GM21737 (cell line): ENCODE data around the gene IFT172.
A peak's percentile ranks its signal among the peaks of the same experiment; 100 is the strongest.
"Not testable (repeated sequence)": the region's sequence is repeated elsewhere in the genome, so short reads cannot be mapped to it uniquely, and the experiment has no call there.

Experiments
- ATAC-seq: cut with Tn5 transposase; IDR thresholded peaks from one replicate; pipeline ENCODE4 v1.9.1; 2021; ENCODE audit warnings: mild to moderate bottlenecking, moderate library complexity; ENCODE audit not compliant: unreplicated experiment

IFT172 gene, protein sequence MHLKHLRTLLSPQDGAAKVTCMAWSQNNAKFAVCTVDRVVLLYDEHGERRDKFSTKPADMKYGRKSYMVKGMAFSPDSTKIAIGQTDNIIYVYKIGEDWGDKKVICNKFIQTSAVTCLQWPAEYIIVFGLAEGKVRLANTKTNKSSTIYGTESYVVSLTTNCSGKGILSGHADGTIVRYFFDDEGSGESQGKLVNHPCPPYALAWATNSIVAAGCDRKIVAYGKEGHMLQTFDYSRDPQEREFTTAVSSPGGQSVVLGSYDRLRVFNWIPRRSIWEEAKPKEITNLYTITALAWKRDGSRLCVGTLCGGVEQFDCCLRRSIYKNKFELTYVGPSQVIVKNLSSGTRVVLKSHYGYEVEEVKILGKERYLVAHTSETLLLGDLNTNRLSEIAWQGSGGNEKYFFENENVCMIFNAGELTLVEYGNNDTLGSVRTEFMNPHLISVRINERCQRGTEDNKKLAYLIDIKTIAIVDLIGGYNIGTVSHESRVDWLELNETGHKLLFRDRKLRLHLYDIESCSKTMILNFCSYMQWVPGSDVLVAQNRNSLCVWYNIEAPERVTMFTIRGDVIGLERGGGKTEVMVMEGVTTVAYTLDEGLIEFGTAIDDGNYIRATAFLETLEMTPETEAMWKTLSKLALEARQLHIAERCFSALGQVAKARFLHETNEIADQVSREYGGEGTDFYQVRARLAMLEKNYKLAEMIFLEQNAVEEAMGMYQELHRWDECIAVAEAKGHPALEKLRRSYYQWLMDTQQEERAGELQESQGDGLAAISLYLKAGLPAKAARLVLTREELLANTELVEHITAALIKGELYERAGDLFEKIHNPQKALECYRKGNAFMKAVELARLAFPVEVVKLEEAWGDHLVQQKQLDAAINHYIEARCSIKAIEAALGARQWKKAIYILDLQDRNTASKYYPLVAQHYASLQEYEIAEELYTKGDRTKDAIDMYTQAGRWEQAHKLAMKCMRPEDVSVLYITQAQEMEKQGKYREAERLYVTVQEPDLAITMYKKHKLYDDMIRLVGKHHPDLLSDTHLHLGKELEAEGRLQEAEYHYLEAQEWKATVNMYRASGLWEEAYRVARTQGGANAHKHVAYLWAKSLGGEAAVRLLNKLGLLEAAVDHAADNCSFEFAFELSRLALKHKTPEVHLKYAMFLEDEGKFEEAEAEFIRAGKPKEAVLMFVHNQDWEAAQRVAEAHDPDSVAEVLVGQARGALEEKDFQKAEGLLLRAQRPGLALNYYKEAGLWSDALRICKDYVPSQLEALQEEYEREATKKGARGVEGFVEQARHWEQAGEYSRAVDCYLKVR (N-terminal part only)

DNA sequence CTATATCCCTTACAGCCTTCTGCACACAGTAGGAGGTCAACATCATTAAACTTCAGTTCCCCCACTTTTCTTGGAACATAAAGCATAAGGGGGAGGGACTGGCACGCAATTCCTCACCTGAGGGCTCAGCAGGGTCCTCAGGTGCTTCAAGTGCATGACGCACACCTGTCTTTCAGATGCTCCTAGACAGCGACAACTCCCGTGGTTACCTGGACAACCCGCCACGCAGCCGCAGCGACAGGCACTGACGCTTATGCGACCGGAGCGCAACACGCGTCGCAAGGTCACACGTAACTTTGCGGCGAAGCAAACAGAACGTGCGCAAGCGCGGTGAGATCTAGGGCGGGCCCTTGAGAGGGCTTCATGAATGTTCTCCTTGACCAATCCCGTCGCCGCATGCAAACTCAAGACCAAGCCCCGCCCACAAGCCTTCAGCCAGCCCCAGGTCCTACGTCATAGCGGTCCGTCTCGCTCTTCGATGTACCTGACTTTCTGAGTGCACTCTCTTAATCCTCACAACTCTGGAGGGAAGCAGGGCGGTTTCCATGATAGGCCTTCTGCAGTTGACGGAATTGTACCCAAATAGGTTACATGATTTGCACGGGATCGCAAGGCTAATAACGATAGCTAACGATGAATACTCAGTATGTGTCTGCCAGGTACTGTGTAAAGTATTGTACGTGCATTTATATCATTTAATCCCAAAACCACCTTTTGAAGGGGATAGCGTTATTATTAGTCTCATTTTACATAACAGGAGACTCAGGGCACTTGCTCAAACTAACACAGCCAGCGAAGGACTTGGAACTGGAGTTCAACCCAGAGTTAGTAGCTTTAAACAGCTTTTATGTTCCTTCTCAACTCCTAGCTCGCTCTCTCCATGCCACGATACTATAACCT lies at the start of gene IFT172:
IFT172 (minus strand) TSS at position 246 of the 900 bp plus-strand sequence; CDS start at position 156, 90 bp downstream.
- ATAC-seq: peak; percentile 92

DNA sequence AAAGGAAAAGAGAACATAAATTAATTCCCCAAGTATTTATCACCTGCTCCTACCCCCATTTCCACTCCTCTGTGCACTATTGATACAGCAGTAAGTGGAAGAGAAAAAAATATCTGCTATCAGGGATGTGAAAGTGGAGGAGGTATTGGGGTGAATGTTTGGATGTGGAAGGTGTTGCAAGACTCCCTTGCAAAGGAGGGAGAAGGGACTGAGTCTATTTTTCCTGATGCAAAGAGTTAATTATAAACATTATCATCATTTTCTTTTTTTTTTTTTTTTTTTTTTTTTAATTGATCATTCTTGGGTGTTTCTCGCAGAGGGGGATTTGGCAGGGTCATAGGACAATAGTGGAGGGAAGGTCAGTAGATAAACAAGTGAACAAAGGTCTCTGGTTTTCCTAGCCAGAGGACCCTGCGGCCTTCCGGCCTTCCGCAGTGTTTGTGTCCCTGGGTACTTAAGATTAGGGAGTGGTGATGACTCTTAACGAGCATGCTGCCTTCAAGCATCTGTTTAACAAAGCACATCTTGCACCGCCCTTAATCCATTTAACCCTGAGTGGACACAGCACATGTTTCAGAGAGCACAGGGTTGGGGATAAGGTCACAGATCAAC lies 49.4 kb upstream of the IFT172 start:
- ATAC-seq: not testable (repeated sequence)

DNA sequence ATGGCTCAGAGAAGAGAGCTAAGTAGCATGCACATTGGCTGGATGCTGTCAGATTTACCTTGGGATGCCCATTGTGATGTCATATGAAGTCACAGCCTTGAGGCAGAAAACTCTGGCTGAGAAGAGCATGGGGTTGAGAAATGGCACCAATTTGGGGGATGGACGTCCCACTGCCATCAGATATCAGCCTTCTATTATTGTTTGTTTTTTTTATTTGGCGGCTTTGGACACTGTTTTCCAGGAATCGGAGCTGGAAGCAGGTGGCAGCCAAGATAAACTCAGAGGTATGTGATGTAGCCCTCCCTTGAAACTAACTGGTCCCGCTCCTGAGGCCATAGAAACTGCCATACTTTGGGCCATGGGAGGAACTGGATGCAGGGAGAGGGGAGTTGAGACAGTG lies 47.7 kb upstream of the IFT172 start:
- no peak for ATAC-seq

GRCh38 chr2:27531983-27532382 lies 42.4 kb upstream of the IFT172 start:
- no peak for ATAC-seq

DNA sequence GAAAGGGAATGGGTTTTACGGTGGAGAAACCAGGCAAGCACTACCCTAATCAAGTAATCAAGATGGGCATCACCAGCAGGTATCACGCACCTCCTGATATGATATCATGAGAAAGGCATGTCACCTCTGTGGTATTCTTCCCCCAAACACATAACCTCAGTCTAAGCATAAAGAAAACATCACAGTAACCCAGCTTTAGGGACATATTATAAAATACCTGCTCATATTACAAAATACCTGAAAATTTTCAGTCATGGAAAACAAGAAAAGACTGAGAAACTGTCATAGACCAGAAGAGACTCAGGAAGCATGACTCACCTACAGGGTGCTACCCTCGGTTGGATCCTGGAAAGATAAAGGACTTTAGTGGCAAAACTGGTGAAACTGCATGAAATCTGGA lies 37.6 kb upstream of the IFT172 start:
- no peak for ATAC-seq

DNA sequence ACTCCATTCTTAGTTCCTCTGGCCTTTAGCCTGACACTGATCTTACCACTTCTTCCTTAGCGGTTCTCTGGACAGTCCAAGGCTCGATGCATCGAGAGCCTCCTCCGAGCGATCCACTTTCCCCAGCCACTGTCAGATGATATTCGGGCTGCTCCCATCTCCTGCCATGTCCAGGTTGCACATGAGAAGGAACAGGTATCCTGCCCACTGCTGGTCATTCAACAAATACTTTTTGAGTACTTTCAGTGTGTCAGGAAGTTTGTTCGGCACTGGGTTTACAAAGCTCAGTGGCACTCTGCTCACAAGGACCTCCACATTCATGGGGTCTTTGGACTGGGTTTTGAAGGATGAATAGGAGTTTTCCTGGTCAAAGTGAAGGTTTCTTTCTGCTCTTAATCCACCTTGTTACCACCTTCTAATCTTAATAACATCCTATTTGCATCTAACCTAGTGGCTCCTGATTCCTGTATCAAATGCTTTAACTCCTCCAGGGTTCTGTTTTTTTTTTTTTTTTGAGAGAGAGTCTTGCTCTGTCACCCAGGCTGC lies 32.9 kb upstream of the IFT172 start:
- no peak for ATAC-seq

GRCh38 chr2:27520316-27520715 lies 30.8 kb upstream of the IFT172 start:
- ATAC-seq: no peak

DNA sequence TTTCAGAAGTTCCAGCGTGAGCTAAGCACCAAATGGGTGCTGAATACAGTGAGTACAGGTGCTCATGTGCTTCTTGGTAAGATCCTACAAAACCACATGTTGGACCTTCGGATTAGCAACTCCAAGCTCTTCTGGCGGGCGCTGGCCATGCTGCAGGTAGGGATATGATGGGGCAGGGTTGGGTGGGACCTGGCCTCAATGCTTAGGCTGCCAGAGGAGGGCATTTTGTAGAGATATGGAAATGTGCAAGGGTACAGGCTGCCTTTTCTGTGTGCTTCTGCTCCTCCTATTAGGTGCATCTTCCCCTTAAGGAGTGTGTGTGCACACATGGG lies 29.2 kb upstream of the IFT172 start:
- ATAC-seq: no peak

DNA sequence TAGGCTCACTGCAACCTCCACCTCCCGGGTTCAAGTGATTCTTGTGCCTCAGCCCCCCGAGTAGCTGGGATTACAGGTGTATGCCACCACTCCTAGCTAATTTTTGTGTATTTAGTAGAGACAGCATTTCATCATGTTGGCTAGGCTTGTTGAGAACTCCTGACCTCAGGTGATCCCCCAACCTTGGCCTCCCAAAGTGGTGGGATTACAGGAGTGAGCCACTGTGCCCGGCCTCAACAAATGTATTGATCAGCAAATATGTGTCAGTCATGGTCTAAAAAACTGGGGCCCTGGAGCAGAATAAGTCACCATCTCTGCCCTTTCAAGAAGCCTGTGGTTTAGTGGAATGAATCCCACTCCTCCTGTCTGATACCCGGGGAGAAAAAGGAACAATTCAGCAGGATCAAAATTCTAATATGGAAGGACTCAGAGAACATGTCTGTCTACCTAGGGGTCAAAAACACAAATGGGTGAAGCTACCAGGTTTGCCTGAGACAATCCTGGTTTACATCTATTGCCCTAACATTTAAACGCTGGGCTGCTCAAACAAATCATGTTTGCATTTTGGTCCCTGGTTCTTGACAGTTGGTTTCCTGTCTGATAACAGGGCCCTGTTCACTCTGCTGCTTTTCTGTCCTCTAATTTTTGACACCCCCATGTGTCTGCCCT lies 28.7 kb upstream of the IFT172 start:
- no peak for ATAC-seq

GRCh38 chr2:27509326-27509725 lies 19.8 kb upstream of the IFT172 start:
- ATAC-seq: no peak

GRCh38 chr2:27507293-27507692 lies 17.8 kb upstream of the IFT172 start:
- ATAC-seq: no peak

- no peak for ATAC-seq
Observed at GRCh38 chr2:27506587-27506986, 17.0 kb upstream of the IFT172 start.

- no peak for ATAC-seq
Observed at GRCh38 chr2:27502142-27502541, 12.6 kb upstream of the IFT172 start.

- ATAC-seq: no peak
Observed at GRCh38 chr2:27501042-27501441, 11.5 kb upstream of the IFT172 start.

DNA sequence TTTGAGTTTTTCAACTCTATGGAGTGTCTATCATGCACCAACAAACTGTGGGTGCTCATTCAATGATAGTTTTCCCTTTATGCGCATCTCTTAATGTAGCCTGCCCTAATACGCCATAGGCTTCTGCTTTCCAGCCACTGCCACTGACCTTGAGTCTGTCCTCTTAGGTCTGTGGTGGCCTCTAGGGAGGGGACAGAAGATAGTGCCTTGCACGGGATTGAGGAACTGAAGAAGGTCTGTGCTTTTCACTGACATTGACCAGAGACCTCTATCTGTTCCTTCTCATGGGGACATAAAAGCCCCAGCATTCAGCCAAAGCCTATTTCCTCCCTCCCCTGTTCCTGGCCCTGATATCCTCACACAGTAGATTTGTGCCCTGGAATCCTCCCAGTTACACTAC lies 9.4 kb upstream of the IFT172 start:
- ATAC-seq: no peak

GRCh38 chr2:27497288-27497627 lies 7.7 kb upstream of the IFT172 start:
- no peak for ATAC-seq

GRCh38 chr2:27496357-27497287 lies 7.1 kb upstream of the IFT172 start, which contains the start of gene GCKR:
Gene GCKR (plus strand): TSS chr2:27496839. CDS start chr2:27496905, 66 bp downstream.
- ATAC-seq: no peak

DNA sequence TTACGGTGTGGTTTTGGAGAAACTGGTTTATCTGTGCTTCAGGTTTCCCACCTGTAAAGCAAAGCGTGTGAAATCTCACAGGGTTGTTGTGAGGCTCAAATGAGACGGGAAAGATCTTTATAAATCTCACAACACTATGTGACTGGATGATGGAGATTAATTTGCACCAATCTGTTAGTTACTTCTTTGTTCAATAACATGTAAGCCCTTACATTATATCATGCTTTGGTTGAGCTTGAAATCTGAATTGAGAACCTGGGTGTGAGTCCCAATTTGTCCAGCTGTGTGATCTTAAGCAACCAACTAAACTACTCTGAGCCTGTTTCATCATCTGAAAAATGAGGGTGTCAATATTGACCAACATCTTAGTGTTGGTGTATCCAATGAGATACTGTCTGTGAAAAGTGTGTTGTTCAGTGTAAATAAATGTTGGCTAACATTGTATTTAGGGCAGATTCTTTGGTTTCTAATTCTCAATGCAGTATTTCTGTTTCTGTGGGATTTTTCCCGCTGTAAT lies 6.4 kb upstream of the IFT172 start:
- ATAC-seq: no peak
